MCF 10A (cell line): Measurements from ENCODE around the gene PPP1R37. TPM values are rescaled to one million over a fixed set of nuclear protein-coding genes. Genes with fewer than 3 reads are reported as not detected.
A peak's percentile ranks its signal among the peaks of the same experiment; 100 is the strongest.

Experiments used
- BruUV-seq: library from RNA; stranded (reverse); fragments of 400-500 nt; replicated peaks from 2 replicates; lab custom pipeline; 2021; lab: Mats Ljungman, UMichigan
- CTCF ChIA-PET: fragments of 300-600 bp; sonication (Branson Sonifier 250); formaldehyde crosslinking; extraction: SDS; loops from one replicate; lab custom pipeline; 2021; ENCODE audit warnings: antibody characterized with exemption, inconsistent platforms; lab: Yijun Ruan, JAX
- POLR2A ChIA-PET: fragments of 300-600, 350-650 bp; sonication (Branson Sonifier 250); formaldehyde crosslinking; extraction: SDS; loops from one replicate; lab custom pipeline; 2020; ENCODE audit warnings: antibody characterized with exemption, inconsistent platforms; lab: Yijun Ruan, JAX
- DNase-seq: peaks from one replicate; pipeline ENCODE4 v3.0.0-alpha.2; 2018; ENCODE audit not compliant: unreplicated experiment
- H3K27ac Mint-ChIP-seq: one replicate; pipeline ENCODE4 v1.8.0; 2022; ENCODE audit warnings: mild to moderate bottlenecking, low read depth, mixed read lengths; ENCODE audit not compliant: unreplicated experiment
- H3K27me3 Mint-ChIP-seq: one replicate; pipeline ENCODE4 v1.8.0; 2022; ENCODE audit warnings: mixed read lengths; ENCODE audit not compliant: insufficient read depth, unreplicated experiment
- H3K36me3 Mint-ChIP-seq: one replicate; pipeline ENCODE4 v1.8.0; 2022; ENCODE audit warnings: mild to moderate bottlenecking, moderate library complexity, mixed read lengths; ENCODE audit not compliant: insufficient read depth, unreplicated experiment
- H3K4me1 Mint-ChIP-seq: one replicate; pipeline ENCODE4 v1.8.0; 2022; ENCODE audit warnings: mixed read lengths; ENCODE audit not compliant: insufficient read depth, unreplicated experiment
- H3K4me3 Mint-ChIP-seq: one replicate; pipeline ENCODE4 v1.8.0; 2022; ENCODE audit warnings: mild to moderate bottlenecking, moderate library complexity, mixed read lengths; ENCODE audit not compliant: unreplicated experiment
- H3K9me3 Mint-ChIP-seq: one replicate; pipeline ENCODE4 v1.8.0; 2022; ENCODE audit warnings: mixed read lengths; ENCODE audit not compliant: unreplicated experiment
- CTCF ChIP-seq: fragments of 200-600 bp; IDR thresholded peaks from one replicate; pipeline ENCODE4 v1.8.0; 2022; ENCODE audit warnings: antibody characterized with exemption, mild to moderate bottlenecking; ENCODE audit not compliant: unreplicated experiment
- intact Hi-C: fragments of 100-400 bp; cut with micrococcal nuclease; formaldehyde crosslinking; loops from 2 replicates; pipeline ENCODE4 v1.14.1; 2022
- total RNA-seq: library from RNA; stranded (reverse); gene quantifications from 2 replicates; pipeline ENCODE4 v1.2.3, GENCODE V29; 2022

Gene PPP1R37
- total RNA-seq, 1 experiment from 2014 or later = 22.0 TPM

DNA sequence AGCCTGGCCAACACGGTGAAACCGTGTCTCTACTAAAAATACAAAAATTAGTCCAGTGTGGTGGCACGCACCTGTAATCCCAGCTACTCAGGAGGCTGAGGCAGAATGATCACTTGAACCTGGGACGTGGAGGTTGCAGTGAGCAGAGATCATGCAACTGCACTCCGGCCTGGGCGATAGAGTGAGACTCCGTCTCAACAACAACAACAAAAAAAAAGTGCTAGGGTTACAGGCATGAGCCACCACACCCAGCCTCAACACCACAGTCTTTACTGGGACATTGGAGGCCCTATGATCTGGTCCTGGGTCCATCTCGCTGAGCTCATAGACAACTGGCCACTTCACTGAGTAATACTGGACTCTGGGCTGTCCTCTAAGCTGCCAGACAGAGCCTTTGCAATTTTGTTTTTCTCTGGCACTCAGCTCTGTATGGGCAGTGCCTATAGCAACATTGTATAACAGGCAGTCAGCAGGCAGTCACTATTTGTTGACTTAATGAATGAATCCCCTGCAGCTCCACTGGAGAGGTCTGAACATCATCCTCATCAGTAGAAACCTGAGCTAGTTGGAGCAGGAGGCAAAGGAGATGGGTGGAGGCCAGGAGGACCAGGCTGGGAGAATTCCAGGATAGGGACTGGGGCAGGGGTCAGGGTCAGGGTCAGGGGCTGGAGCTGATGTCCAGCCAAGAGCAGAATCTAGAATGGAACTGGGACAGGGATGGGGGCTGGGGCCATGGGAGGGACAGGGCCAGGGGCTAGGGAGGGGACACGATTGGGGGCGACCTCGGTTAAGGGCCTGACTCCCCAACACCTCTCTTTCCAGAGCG is 93.7 kb downstream of the PPP1R37 start:
- intact Hi-C loops = no loop called here
- CTCF ChIA-PET = interaction anchor here (0.6 to 1.9 kb wide), 12 partner anchors 8 to 169 kb away, joined by 3 to 6 read pairs (median 4); partner anchors contain the start of gene BLOC1S3
- DNase-seq = no peak
- Mint-ChIP-seq H3K27me3 (no peaks in the 10 kb centered on the region), H3K9me3 (no peaks in the 10 kb centered on the region), H3K36me3 (no peaks in the 10 kb centered on the region), H3K27ac (no peak overlapping the region), H3K4me1 (peaks cover 6% of the 10 kb centered on the region), H3K4me3 (no peak overlapping the region)
- POLR2A ChIA-PET = interaction anchor here (1.9 kb wide), 1 partner anchor 8 kb away, joined by 11 read pairs; the partner anchor contains the start of genes BLOC1S3 and TRAPPC6A
- TF ChIP-seq CTCF = no peak
- no TSS peak for BruUV-seq

DNA sequence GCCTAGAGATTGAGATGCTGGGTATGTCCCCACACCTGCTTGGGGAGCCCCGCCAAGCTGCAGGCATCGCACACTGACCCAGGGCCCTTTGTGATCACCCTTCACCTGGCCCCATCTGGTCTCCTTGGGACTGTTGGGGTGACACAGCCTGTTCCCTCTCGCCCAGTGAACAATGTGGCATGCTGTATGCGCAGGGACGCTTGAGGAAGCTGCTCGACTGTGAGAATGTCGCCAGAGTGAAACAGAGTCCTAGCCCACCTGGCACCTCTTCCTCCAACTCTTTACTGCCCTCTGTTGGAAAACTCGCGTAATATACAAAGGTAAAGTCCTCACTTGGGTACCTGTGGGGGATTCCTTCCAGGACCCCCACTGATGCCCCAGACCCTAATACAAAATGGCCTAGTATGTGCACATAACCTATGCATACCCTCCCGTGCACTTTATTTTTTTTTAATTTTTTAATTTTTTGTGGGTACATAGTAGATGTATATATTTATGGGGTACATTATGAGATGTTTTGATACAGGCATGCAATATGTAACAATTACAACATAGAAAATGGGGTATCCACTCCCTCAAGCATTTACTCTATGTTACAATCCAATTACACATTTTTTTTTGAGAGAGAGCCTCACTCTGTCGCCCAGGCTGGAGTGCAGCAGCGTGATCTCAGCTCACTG is 94.6 kb downstream of the PPP1R37 start:
- CTCF ChIA-PET = interaction anchor here (0.6 to 1.9 kb wide), 10 partner anchors 9 to 315 kb away, joined by 3 to 6 read pairs (median 3); partner anchors contain the start of gene BLOC1S3
- intact Hi-C loops = no loop called here
- POLR2A ChIA-PET = interaction anchor here (1.9 kb wide), 1 partner anchor 9 kb away, joined by 11 read pairs; the partner anchor contains the start of genes BLOC1S3 and TRAPPC6A
- DNase-seq = peak; percentile 62
- Mint-ChIP-seq H3K36me3 (no peaks in the 10 kb centered on the region), H3K9me3 (no peaks in the 10 kb centered on the region), H3K27me3 (no peaks in the 10 kb centered on the region), H3K4me3 (no peak overlapping the region), H3K4me1 (peaks cover 5% of the 10 kb centered on the region), H3K27ac (no peak overlapping the region)
- BruUV-seq = no TSS peak
- TF ChIP-seq CTCF = peak; percentile 69

- POLR2A ChIA-PET = no interaction called here
- BruUV-seq = no TSS peak
Measured at GRCh38 chr19:45189971-45190370, 97.0 kb downstream of the PPP1R37 start.

More at GRCh38 chr19:45189971-45190370, 97.0 kb downstream of the PPP1R37 start:
- CTCF ChIA-PET = interaction anchor here (0.6 to 0.7 kb wide), 3 partner anchors 132 to 480 kb away, joined by 3 read pairs; no protein-coding TSS in a partner anchor
- no peaks in the 10 kb centered on the region for H3K27me3 Mint-ChIP-seq
- intact Hi-C loops = no loop called here
- H3K4me3 Mint-ChIP-seq = no peak overlapping the region
- DNase-seq = no peak
- no peak for TF ChIP-seq CTCF
- H3K4me1 Mint-ChIP-seq = no peaks in the 10 kb centered on the region
- H3K36me3 Mint-ChIP-seq = no peaks in the 10 kb centered on the region
- H3K27ac Mint-ChIP-seq = no peak overlapping the region
- H3K9me3 Mint-ChIP-seq = no peaks in the 10 kb centered on the region
